Activated T-cell treated with anti-CD3 and anti-CD28 coated beads for 4 hours (primary cell): ENCODE results near the gene SEMA3C.

ENCODE experiments used
- DNase-seq: peaks from one replicate; pipeline ENCODE4 v3.0.0-alpha.2; 2020

SEMA3C gene

GRCh38 chr7:80819503-80819902, 99.3 kb downstream of the SEMA3C start:
- no peak for DNase-seq

GRCh38 chr7:80818181-80818580, 100.7 kb downstream of the SEMA3C start:
- no peak for DNase-seq

GRCh38 chr7:80816806-80817205, 102.0 kb downstream of the SEMA3C start:
- no peak for DNase-seq

GRCh38 chr7:80815733-80816132, 103.1 kb downstream of the SEMA3C start:
- DNase-seq, result no peak

- no peak for DNase-seq
Observed at GRCh38 chr7:80809545-80809944, 109.3 kb downstream of the SEMA3C start.

GRCh38 chr7:80807166-80807900, 111.5 kb downstream of the SEMA3C start:
- DNase-seq, result no peak

GRCh38 chr7:80806663-80807062, 112.2 kb downstream of the SEMA3C start:
- DNase-seq, result no peak

- no peak for DNase-seq
Observed at GRCh38 chr7:80804589-80804988, 114.3 kb downstream of the SEMA3C start.

GRCh38 chr7:80802527-80802926, 116.3 kb downstream of the SEMA3C start:
- no peak for DNase-seq

- no peak for DNase-seq
Observed at GRCh38 chr7:80794631-80795573, 123.9 kb downstream of the SEMA3C start.

- DNase-seq, result no peak
Observed at GRCh38 chr7:80791509-80791929, 127.3 kb downstream of the SEMA3C start.

- DNase-seq, result no peak
Observed at GRCh38 chr7:80790877-80791276, 128.0 kb downstream of the SEMA3C start.

- DNase-seq, result no peak
Observed at GRCh38 chr7:80787721-80788120, 131.1 kb downstream of the SEMA3C start.

- DNase-seq, result no peak
Observed at GRCh38 chr7:80785961-80786536, 132.8 kb downstream of the SEMA3C start.

- no peak for DNase-seq
Observed at GRCh38 chr7:80785276-80785675, 133.6 kb downstream of the SEMA3C start.

- DNase-seq, result no peak
Observed at GRCh38 chr7:80783678-80784327, 135.0 kb downstream of the SEMA3C start.

- DNase-seq, result no peak
Observed at GRCh38 chr7:80783186-80783677, 135.6 kb downstream of the SEMA3C start.

GRCh38 chr7:80781561-80781979, 137.3 kb downstream of the SEMA3C start:
- DNase-seq, result no peak

GRCh38 chr7:80781146-80781545, 137.7 kb downstream of the SEMA3C start:
- DNase-seq, result no peak

- DNase-seq, result no peak
Observed at GRCh38 chr7:80779456-80779855, 139.4 kb downstream of the SEMA3C start.

GRCh38 chr7:80775897-80776296, 143.0 kb downstream of the SEMA3C start:
- no peak for DNase-seq

GRCh38 chr7:80775482-80775881, 143.4 kb downstream of the SEMA3C start:
- no peak for DNase-seq

GRCh38 chr7:80774843-80775242, 144.0 kb downstream of the SEMA3C start:
- DNase-seq, result no peak
